ENCODE results near the gene GRID1.

- TF ChIP-seq GABPA (IDR thresholded peaks at IDR 0.05; ENCODE audit: low read depth) = no peak
- TF ChIP-seq CTCF (IDR thresholded peaks at IDR 0.05) = no peak
- no peak for TF ChIP-seq MAX (IDR thresholded peaks at IDR 0.05; ENCODE audit: low read depth)
- no peak for TF ChIP-seq POLR2AphosphoS5 (IDR thresholded peaks at IDR 0.05; ENCODE audit: low read depth, low read length)
- TF ChIP-seq RAD21 (IDR thresholded peaks at IDR 0.05; ENCODE audit: low read length) = no peak
These were observed 55.9 kb downstream of the GRID1 start for GRCh38 chr10:86310702-86311101.
